Hepatocyte (in vitro differentiated cells): Measurements from ENCODE around the gene UBA1. TPM values are rescaled to one million over a fixed set of nuclear protein-coding genes. Genes with fewer than 3 reads are reported as not detected.

ENCODE experiments used
- DNase-seq: peaks from one replicate; pipeline ENCODE4 v3.0.0-alpha.2; 2016; ENCODE audit warnings: low spot score
- H2AFZ ChIP-seq: fragments of 200-600 bp; sonication (generic); 2 replicates; pipeline ENCODE4 v1.6.0; 2016; ENCODE audit warnings: antibody characterized with exemption, mild to moderate bottlenecking
- H3K27ac ChIP-seq: fragments of 200-600 bp; sonication (generic); 2 replicates; pipeline ENCODE4 v1.5.1; 2016; ENCODE audit warnings: mild to moderate bottlenecking
- H3K27me3 ChIP-seq: fragments of 200-600 bp; sonication (generic); 2 replicates; pipeline ENCODE4 v1.6.1; 2016
- H3K36me3 ChIP-seq: fragments of 200-600 bp; sonication (generic); replicated peaks from 2 replicates; pipeline ENCODE4 v1.5.1; 2016; ENCODE audit warnings: low read depth; ENCODE audit not compliant: insufficient read depth
- H3K4me1 ChIP-seq: fragments of 200-600 bp; sonication (generic); 2 replicates; pipeline ENCODE4 v1.5.1; 2016; ENCODE audit warnings: mild to moderate bottlenecking, moderate library complexity; ENCODE audit not compliant: insufficient read depth
- H3K4me2 ChIP-seq: fragments of 200-600 bp; sonication (generic); 2 replicates; pipeline ENCODE4 v1.6.0; 2016
- H3K4me3 ChIP-seq: fragments of 200-600 bp; sonication (generic); 2 replicates; pipeline ENCODE4 v1.5.1; 2016; ENCODE audit warnings: mild to moderate bottlenecking
- H3K79me2 ChIP-seq: fragments of 200-600 bp; sonication (generic); 2 replicates; pipeline ENCODE4 v1.6.0; 2017; ENCODE audit warnings: mild to moderate bottlenecking
- H3K9me2 ChIP-seq: fragments of 200-600 bp; sonication (generic); replicated peaks from 2 replicates; pipeline ENCODE4 v1.6.0; 2017; ENCODE audit warnings: mild to moderate bottlenecking; ENCODE audit not compliant: insufficient read depth
- H3K9me3 ChIP-seq: fragments of 200-600 bp; sonication (generic); 2 replicates; pipeline ENCODE4 v1.5.1; 2016; ENCODE audit warnings: low read depth, mild to moderate bottlenecking
- H4K20me1 ChIP-seq: fragments of 200-600 bp; sonication (generic); 2 replicates; pipeline ENCODE4 v1.6.0; 2016; ENCODE audit warnings: mild to moderate bottlenecking; ENCODE audit not compliant: insufficient read depth, poor library complexity, severe bottlenecking
- CTCF ChIP-seq: fragments of 200-600 bp; sonication (generic); IDR thresholded peaks from 2 replicates; pipeline ENCODE4 v1.5.1; 2016; ENCODE audit warnings: antibody characterized with exemption, mild to moderate bottlenecking; ENCODE audit not compliant: poor library complexity
- EZH2 ChIP-seq: fragments of 200-600 bp; sonication (generic); IDR thresholded peaks from 2 replicates; pipeline ENCODE4 v1.6.1; 2016; ENCODE audit warnings: antibody characterized with exemption, mild to moderate bottlenecking, borderline replicate concordance
- EZH2phosphoT487 ChIP-seq: fragments of 200-600 bp; sonication (generic); IDR thresholded peaks from one replicate; pipeline ENCODE4 v1.6.1; 2018; ENCODE audit warnings: antibody characterized with exemption, mild to moderate bottlenecking, low read depth, moderate library complexity; ENCODE audit not compliant: unreplicated experiment, severe bottlenecking
- WGBS: methylation state at CpG from one replicate; pipeline ENCODE4 v1.1.6; 2016; ENCODE audit warnings: low lambda C conversion rate; ENCODE audit errors: missing lambda C conversion rate; 5-methylcytosine and 5-hydroxymethylcytosine counted together
- polyA plus RNA-seq: library from polyadenylated mRNA; unstranded; fragments of >200 nt; fragmentation: Nextera tagmentation; extraction: Ambion mirVana; gene quantifications from 2 replicates; pipeline ENCODE4 v1.2.1, GENCODE V29; 2016
- total RNA-seq: library from RNA; depleted of rRNA; stranded (reverse); fragments of >200 nt; gene quantifications from 2 replicates; pipeline ENCODE4 v1.2.3, GENCODE V29; 2014

UBA1 gene
- total and polyA plus RNA-seq, 2 experiments from 2014 or later: 236 to 253 TPM

- H3K9me3 ChIP-seq: no peaks in the 10 kb centered on the region
- whole genome bisulfite sequencing: 97% methylated on average over 10 of the region's 10 CpGs
- H3K4me2 ChIP-seq: no peak overlapping the region
- DNase-seq: no peak
- H3K4me1 ChIP-seq: no peaks in the 10 kb centered on the region
- no peaks in the 10 kb centered on the region for H3K36me3 ChIP-seq
- peaks cover 24% of the 10 kb centered on the region for H3K79me2 ChIP-seq
- no peak for TF ChIP-seq CTCF
- TF ChIP-seq EZH2: no peak
- TF ChIP-seq EZH2phosphoT487: no peak
- H3K27me3 ChIP-seq: no peaks in the 10 kb centered on the region
- H2AFZ ChIP-seq: no peak overlapping the region
- no peak overlapping the region for H3K4me3 ChIP-seq
- no peak overlapping the region for H3K27ac ChIP-seq
- H3K9me2 ChIP-seq: no peaks in the 10 kb centered on the region
- H4K20me1 ChIP-seq: peaks cover under 1% of the 10 kb centered on the region
Measured at GRCh38 chrX:47242321-47242720, 48.7 kb downstream of the UBA1 start.

GRCh38 chrX:47243351-47243750 is 49.7 kb downstream of the UBA1 start:
- peaks cover 13% of the 10 kb centered on the region for H3K79me2 ChIP-seq
- H3K9me2 ChIP-seq: no peaks in the 10 kb centered on the region
- no peak overlapping the region for H3K27ac ChIP-seq
- no peaks in the 10 kb centered on the region for H3K9me3 ChIP-seq
- no peak for DNase-seq
- H3K36me3 ChIP-seq: no peaks in the 10 kb centered on the region
- no peak overlapping the region for H3K4me3 ChIP-seq
- H3K27me3 ChIP-seq: no peaks in the 10 kb centered on the region
- TF ChIP-seq CTCF: no peak
- TF ChIP-seq EZH2: no peak
- TF ChIP-seq EZH2phosphoT487: no peak
- WGBS: 98% methylated on average over 14 of the region's 14 CpGs
- H3K4me2 ChIP-seq: no peak overlapping the region
- H3K4me1 ChIP-seq: no peaks in the 10 kb centered on the region
- no peaks in the 10 kb centered on the region for H4K20me1 ChIP-seq
- no peak overlapping the region for H2AFZ ChIP-seq

- TF ChIP-seq EZH2: no peak
- TF ChIP-seq EZH2phosphoT487: no peak
- TF ChIP-seq CTCF: no peak
- H3K4me2 ChIP-seq: no peak overlapping the region
- no peak for DNase-seq
- 96% methylated on average over 16 of the region's 16 CpGs for WGBS
- peaks cover under 1% of the 10 kb centered on the region for H3K79me2 ChIP-seq
- H3K27ac ChIP-seq: no peak overlapping the region
- no peaks in the 10 kb centered on the region for H3K9me3 ChIP-seq
- no peak overlapping the region for H2AFZ ChIP-seq
- H4K20me1 ChIP-seq: no peaks in the 10 kb centered on the region
- no peaks in the 10 kb centered on the region for H3K4me1 ChIP-seq
- no peak overlapping the region for H3K4me3 ChIP-seq
- no peaks in the 10 kb centered on the region for H3K9me2 ChIP-seq
- H3K36me3 ChIP-seq: no peaks in the 10 kb centered on the region
- no peaks in the 10 kb centered on the region for H3K27me3 ChIP-seq
Measured at GRCh38 chrX:47244676-47245075, 51.0 kb downstream of the UBA1 start.

DNA sequence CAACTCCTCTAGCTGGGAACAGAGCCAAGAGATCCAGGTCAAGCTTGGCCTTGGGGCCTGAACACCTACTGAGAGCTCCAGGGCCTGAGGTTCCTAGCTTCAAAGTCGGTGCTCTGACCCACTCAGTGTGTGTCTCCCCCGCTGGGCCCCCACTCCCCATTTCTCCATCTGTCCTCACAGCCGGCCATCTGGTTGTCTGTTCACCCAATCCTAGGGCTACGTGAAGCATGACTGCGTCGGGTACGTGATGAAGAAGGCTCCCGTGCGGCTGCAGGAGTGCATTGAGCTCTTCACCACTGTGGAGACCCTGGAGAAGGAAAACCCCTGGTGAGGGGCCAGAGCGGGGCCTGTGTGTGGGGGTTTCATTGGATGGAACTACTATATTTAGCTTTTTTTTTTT is 51.5 kb downstream of the UBA1 start:
- Histone ChIP-seq H3K9me3 (no peaks in the 10 kb centered on the region), H4K20me1 (no peaks in the 10 kb centered on the region), H3K4me3 (no peak overlapping the region), H3K9me2 (no peaks in the 10 kb centered on the region), H3K27me3 (no peaks in the 10 kb centered on the region), H2AFZ (no peak overlapping the region), H3K79me2 (no peaks in the 10 kb centered on the region), H3K36me3 (no peaks in the 10 kb centered on the region), H3K4me2 (no peak overlapping the region), H3K4me1 (no peaks in the 10 kb centered on the region), H3K27ac (no peak overlapping the region)
- WGBS: 96% methylated on average over 10 of the region's 10 CpGs
- no peak for DNase-seq
- TF ChIP-seq EZH2 (no peak), CTCF (no peak), EZH2phosphoT487 (no peak)
